OCI-LY1 (cell line): Measurements from ENCODE around the gene OAS3.
"Not testable (repeated sequence)": the region's sequence is repeated elsewhere in the genome, so short reads cannot be mapped to it uniquely, and the experiment has no call there.

Experiments
- H2AFZ ChIP-seq: fragments of 200-600 bp; sonication (generic), shearing (Covaris generic); 2 replicates; pipeline ENCODE4 v1.6.0; 2014; ENCODE audit warnings: antibody characterized with exemption, mild to moderate bottlenecking, low read length
- H3F3A ChIP-seq: fragments of 200-600 bp; sonication (generic), shearing (Covaris generic); 2 replicates; pipeline ENCODE4 v1.6.0; 2014; ENCODE audit warnings: mild to moderate bottlenecking, antibody characterized with exemption, low read length, moderate library complexity; ENCODE audit not compliant: insufficient read depth
- H3K27ac ChIP-seq: fragments of 200-600 bp; sonication (generic); 2 replicates; pipeline ENCODE4 v1.5.1; 2014; ENCODE audit warnings: low read length, mixed run types, mild to moderate bottlenecking, low read depth; ENCODE audit not compliant: poor library complexity, severe bottlenecking
- H3K27me3 ChIP-seq: fragments of 200-600 bp; sonication (generic); 2 replicates; pipeline ENCODE4 v1.6.0; 2014; ENCODE audit warnings: antibody characterized with exemption, mild to moderate bottlenecking, low read length, moderate library complexity; ENCODE audit not compliant: insufficient read depth
- H3K36me3 ChIP-seq: fragments of 200-600 bp; sonication (generic); 2 replicates; pipeline ENCODE4 v1.6.1; 2014; ENCODE audit warnings: mild to moderate bottlenecking, antibody characterized with exemption, low read length, moderate library complexity, mixed read lengths; ENCODE audit not compliant: insufficient read depth
- H3K4me1 ChIP-seq: fragments of 200-600 bp; sonication (generic); 2 replicates; pipeline ENCODE4 v1.5.1; 2014; ENCODE audit warnings: mild to moderate bottlenecking, low read length, moderate library complexity; ENCODE audit not compliant: insufficient read depth, severe bottlenecking
- H3K4me2 ChIP-seq: fragments of 200-600 bp; sonication (generic), shearing (Covaris generic); 2 replicates; pipeline ENCODE4 v1.6.1; 2014; ENCODE audit warnings: low read length
- H3K4me3 ChIP-seq: fragments of 200-600 bp; sonication (generic); 2 replicates; pipeline ENCODE4 v1.5.1; 2014; ENCODE audit warnings: low read length, low read depth, mild to moderate bottlenecking, mixed read lengths; ENCODE audit not compliant: poor library complexity, severe bottlenecking
- H3K79me2 ChIP-seq: fragments of 200-600 bp; shearing (Covaris generic); 2 replicates; pipeline ENCODE4 v1.6.1; 2016; ENCODE audit warnings: mixed run types, low read length, mixed read lengths; ENCODE audit not compliant: insufficient read depth
- H3K9ac ChIP-seq: fragments of 200-600 bp; sonication (generic), shearing (Covaris generic); 2 replicates; pipeline ENCODE4 v1.6.1; 2014; ENCODE audit warnings: mild to moderate bottlenecking, low read length, mixed read lengths
- H3K9me2 ChIP-seq: fragments of 200-600 bp; sonication (generic), shearing (Covaris generic); 2 replicates; pipeline ENCODE4 v1.6.1; 2014; ENCODE audit warnings: low read depth, mild to moderate bottlenecking, low read length, mixed read lengths
- H3K9me3 ChIP-seq: fragments of 200-600 bp; shearing (Covaris generic); 2 replicates; pipeline ENCODE4 v1.6.1; 2014; ENCODE audit warnings: low read length, mixed read lengths
- H4K20me1 ChIP-seq: fragments of 200-600 bp; sonication (generic), shearing (Covaris generic); 2 replicates; pipeline ENCODE4 v1.6.0; 2016; ENCODE audit warnings: mild to moderate bottlenecking, low read length; ENCODE audit not compliant: insufficient read depth
- EZH2 ChIP-seq: fragments of 200-600 bp; sonication (generic), shearing (Covaris generic); IDR thresholded peaks from 2 replicates; pipeline ENCODE4 v1.8.0; 2017; ENCODE audit warnings: borderline replicate concordance, mixed run types, mild to moderate bottlenecking, antibody characterized with exemption, low read length, moderate library complexity, mixed read lengths
- TF ChIP-seq, protein P1 (sequence below): fragments of 200-600 bp; sonication (generic), shearing (Covaris generic); IDR thresholded peaks from 2 replicates; pipeline ENCODE4 v1.5.1; 2017; ENCODE audit warnings: mild to moderate bottlenecking, antibody characterized with exemption, low read length, moderate library complexity, mixed read lengths

Gene OAS3

DNA sequence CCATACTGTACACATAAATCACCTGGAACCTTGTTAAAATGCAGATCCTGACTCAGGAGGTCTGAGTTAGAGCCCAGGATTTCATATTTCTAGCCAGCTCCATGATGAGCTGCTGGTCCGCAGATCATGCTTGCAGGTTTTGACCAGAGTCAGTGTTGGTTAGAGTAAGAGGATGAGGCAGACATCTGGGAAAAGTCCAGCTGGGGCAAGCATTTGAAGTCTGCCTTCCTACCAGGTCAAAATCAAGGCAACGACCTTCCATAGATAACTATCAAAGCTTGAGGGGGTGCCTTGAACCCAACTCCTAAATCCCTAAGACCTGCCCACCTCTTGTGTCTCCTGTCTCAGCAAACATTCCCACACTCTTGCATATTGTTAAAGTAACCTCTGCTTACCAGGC is 49.3 kb downstream of the OAS3 start:
- peaks cover 11% of the 10 kb centered on the region for H3K36me3 ChIP-seq
- no peak for TF ChIP-seq EZH2
- TF ChIP-seq, protein P1, sequence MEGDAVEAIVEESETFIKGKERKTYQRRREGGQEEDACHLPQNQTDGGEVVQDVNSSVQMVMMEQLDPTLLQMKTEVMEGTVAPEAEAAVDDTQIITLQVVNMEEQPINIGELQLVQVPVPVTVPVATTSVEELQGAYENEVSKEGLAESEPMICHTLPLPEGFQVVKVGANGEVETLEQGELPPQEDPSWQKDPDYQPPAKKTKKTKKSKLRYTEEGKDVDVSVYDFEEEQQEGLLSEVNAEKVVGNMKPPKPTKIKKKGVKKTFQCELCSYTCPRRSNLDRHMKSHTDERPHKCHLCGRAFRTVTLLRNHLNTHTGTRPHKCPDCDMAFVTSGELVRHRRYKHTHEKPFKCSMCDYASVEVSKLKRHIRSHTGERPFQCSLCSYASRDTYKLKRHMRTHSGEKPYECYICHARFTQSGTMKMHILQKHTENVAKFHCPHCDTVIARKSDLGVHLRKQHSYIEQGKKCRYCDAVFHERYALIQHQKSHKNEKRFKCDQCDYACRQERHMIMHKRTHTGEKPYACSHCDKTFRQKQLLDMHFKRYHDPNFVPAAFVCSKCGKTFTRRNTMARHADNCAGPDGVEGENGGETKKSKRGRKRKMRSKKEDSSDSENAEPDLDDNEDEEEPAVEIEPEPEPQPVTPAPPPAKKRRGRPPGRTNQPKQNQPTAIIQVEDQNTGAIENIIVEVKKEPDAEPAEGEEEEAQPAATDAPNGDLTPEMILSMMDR = no peak
- H3K4me3 ChIP-seq = no peak overlapping the region
- no peak overlapping the region for H3K27ac ChIP-seq
- no peaks in the 10 kb centered on the region for H3F3A ChIP-seq
- H3K4me1 ChIP-seq = no peaks in the 10 kb centered on the region
- H3K27me3 ChIP-seq = no peaks in the 10 kb centered on the region
- H3K9me3 ChIP-seq = peaks cover 13% of the 10 kb centered on the region; the same call in 1 of the 2 replicates
- H3K4me2 ChIP-seq = no peak overlapping the region
- H3K79me2 ChIP-seq = no peaks in the 10 kb centered on the region
- no peaks in the 10 kb centered on the region for H4K20me1 ChIP-seq
- no peaks in the 10 kb centered on the region for H3K9me2 ChIP-seq
- H2AFZ ChIP-seq = no peak overlapping the region
- no peak overlapping the region for H3K9ac ChIP-seq

DNA sequence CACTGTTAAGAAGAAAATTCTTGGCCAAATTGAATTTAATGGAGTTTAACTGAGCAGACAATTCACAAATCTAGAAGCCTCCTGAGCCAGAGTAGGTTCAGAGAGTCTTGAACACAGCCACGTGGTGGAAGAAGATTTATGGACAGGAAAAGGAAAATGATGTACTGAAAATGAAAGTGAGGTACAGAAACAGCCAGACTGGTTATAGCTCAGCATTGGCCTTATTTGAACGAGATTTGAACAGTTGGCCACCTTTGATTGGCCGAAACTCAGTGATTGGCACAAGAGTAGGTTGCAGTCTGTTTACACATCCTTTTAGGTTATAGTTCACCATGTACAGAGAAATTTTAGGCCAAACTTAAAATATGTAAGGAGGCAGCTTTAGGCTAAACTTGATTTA is 50.0 kb downstream of the OAS3 start:
- Histone ChIP-seq H3K4me1 (peaks cover 4% of the 10 kb centered on the region), H3K9ac (no peak overlapping the region), H3K79me2 (no peaks in the 10 kb centered on the region), H3K27ac (no peak overlapping the region), H4K20me1 (no peaks in the 10 kb centered on the region), H3K9me3 (peaks cover 13% of the 10 kb centered on the region; the same call in 1 of the 2 replicates), H3F3A (no peaks in the 10 kb centered on the region), H3K9me2 (no peaks in the 10 kb centered on the region), H3K4me2 (no peak overlapping the region), H2AFZ (no peak overlapping the region), H3K4me3 (no peak overlapping the region), H3K36me3 (peaks cover 11% of the 10 kb centered on the region), H3K27me3 (no peaks in the 10 kb centered on the region)
- TF ChIP-seq EZH2 = no peak
- TF ChIP-seq, protein P1 = no peak

DNA sequence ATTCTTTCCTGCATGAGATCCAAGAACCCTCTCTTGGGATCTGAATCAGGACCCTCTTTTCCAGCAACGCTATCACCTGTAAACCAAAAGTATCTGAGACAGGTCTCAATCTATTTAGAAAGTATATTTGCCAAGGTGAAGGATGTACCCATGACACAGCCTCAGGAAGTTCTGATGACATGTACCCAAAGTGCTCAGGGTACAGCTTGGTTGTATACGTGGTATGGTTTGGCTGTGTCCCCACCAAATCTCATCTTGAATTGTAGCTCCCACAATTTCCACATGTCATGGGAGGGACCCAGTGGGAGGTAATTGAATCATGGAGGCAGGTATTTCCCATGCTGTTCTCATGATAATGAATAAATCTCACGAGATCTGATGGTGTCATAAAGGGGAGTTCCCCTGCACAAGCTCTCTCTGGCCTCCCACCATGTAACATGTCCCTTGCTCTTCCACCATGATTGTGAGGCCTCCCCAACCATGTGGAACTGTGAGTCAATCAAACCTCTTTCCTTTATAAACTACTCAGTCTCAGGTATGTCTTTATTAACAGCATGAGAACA is 50.6 kb downstream of the OAS3 start:
- H3F3A ChIP-seq, H3K9me2 ChIP-seq, H3K79me2 ChIP-seq, H3K4me1 ChIP-seq, H3K4me3 ChIP-seq, H2AFZ ChIP-seq, H3K27me3 ChIP-seq, H3K4me2 ChIP-seq, H4K20me1 ChIP-seq, H3K9ac ChIP-seq, H3K27ac ChIP-seq: not testable (repeated sequence)
- Histone ChIP-seq H3K9me3 (peaks cover 13% of the 10 kb centered on the region; the same call in 1 of the 2 replicates), H3K36me3 (peaks cover 11% of the 10 kb centered on the region)

DNA sequence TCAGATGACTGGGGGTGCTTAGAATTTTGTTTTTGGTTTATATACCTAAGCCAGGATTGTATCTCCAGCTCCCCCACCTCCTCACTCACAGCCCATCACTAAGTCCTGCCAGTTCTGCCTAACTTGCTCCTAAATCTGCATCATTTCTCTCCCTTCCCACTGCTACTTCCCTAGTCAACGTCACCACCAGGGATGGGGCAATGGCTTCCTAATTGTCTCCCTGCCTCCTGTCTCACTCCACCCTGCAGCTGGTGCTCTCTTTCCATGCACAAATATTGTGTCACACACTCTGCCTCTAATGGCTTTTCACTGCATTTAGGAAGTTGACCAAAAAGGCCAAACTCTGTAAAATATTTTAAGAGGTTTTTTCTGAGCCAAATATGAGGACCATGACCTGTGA is 51.5 kb downstream of the OAS3 start:
- Histone ChIP-seq H3K9me2 (no peaks in the 10 kb centered on the region), H3K79me2 (no peaks in the 10 kb centered on the region)

More for the DNA sequence above, 51.5 kb downstream of the OAS3 start:
- H3K4me3 ChIP-seq = no peak overlapping the region
- H3K4me2 ChIP-seq = no peak overlapping the region
- H3K27ac ChIP-seq = no peak overlapping the region
- H3K9ac ChIP-seq = no peak overlapping the region
- H4K20me1 ChIP-seq = no peaks in the 10 kb centered on the region
- H3K27me3 ChIP-seq = no peaks in the 10 kb centered on the region
- no peak overlapping the region for H2AFZ ChIP-seq
- H3K9me3 ChIP-seq = peaks cover 7% of the 10 kb centered on the region; the same call in 1 of the 2 replicates
- TF ChIP-seq EZH2 = no peak
- TF ChIP-seq, protein P1 = no peak
- peaks cover 5% of the 10 kb centered on the region for H3K4me1 ChIP-seq
- H3F3A ChIP-seq = no peaks in the 10 kb centered on the region
- peaks cover 11% of the 10 kb centered on the region for H3K36me3 ChIP-seq
